Stimulated activated effector memory CD8-positive, alpha-beta T cell treated with anti-CD3 and anti-CD28 coated beads, Interleukin-12 subunit alpha, Interleukin-12 subunit beta, amount 100 ng/mL, for 72 hours (primary cell): ENCODE measurements around the gene TTI1.

Experiments used
- ATAC-seq: fragments of 150-1000 bp; cut with Tn5 transposase; 2 replicates; pipeline ENCODE4 v1.10.0; 2021
- DNase-seq, 2 donors: peaks; one replicate each; pipeline ENCODE4 v3.0.0; 2021 to 2022; ENCODE audit warnings: low spot score in 2 of 2
- H3K27ac Mint-ChIP-seq: one replicate; pipeline ENCODE4 v1.8.0; 2022; ENCODE audit warnings: mild to moderate bottlenecking, mixed read lengths
- H3K36me3 Mint-ChIP-seq: one replicate; pipeline ENCODE4 v1.8.0; 2022; ENCODE audit warnings: mild to moderate bottlenecking, mixed read lengths
- H3K4me1 Mint-ChIP-seq: one replicate; pipeline ENCODE4 v1.8.0; 2022; ENCODE audit warnings: mixed read lengths
- H3K4me3 Mint-ChIP-seq: one replicate; pipeline ENCODE4 v1.8.0; 2022; ENCODE audit warnings: mild to moderate bottlenecking, mixed read lengths
- H3K9me3 Mint-ChIP-seq: one replicate; pipeline ENCODE4 v1.8.0; 2022; ENCODE audit warnings: mixed read lengths

TTI1 gene

GRCh38 chr20:37956107-37956585 is 77.1 kb downstream of the TTI1 start:
- Mint-ChIP-seq H3K36me3 (no peaks in the 10 kb centered on the region), H3K9me3 (no peaks in the 10 kb centered on the region), H3K4me3 (no peak overlapping the region), H3K4me1 (no peaks in the 10 kb centered on the region), H3K27ac (no peak overlapping the region)
- no peak for ATAC-seq
- no peak for DNase-seq

GRCh38 chr20:37955511-37955910 is 77.7 kb downstream of the TTI1 start:
- H3K4me1 Mint-ChIP-seq = no peaks in the 10 kb centered on the region
- no peaks in the 10 kb centered on the region for H3K9me3 Mint-ChIP-seq
- ATAC-seq = no peak
- H3K36me3 Mint-ChIP-seq = no peaks in the 10 kb centered on the region
- H3K4me3 Mint-ChIP-seq = no peak overlapping the region
- H3K27ac Mint-ChIP-seq = no peak overlapping the region
- no peak for DNase-seq

- DNase-seq (no peak), ATAC-seq (no peak)
- Mint-ChIP-seq H3K4me3 (no peak overlapping the region), H3K27ac (no peak overlapping the region), H3K4me1 (no peaks in the 10 kb centered on the region), H3K36me3 (no peaks in the 10 kb centered on the region), H3K9me3 (no peaks in the 10 kb centered on the region)
Measured at GRCh38 chr20:37954626-37955025, 78.6 kb downstream of the TTI1 start.

GRCh38 chr20:37954190-37954589 is 79.1 kb downstream of the TTI1 start:
- Mint-ChIP-seq H3K27ac (no peak overlapping the region), H3K4me3 (no peak overlapping the region), H3K4me1 (no peaks in the 10 kb centered on the region), H3K9me3 (no peaks in the 10 kb centered on the region), H3K36me3 (no peaks in the 10 kb centered on the region)
- no peak for DNase-seq
- no peak for ATAC-seq

GRCh38 chr20:37948956-37949355 is 84.3 kb downstream of the TTI1 start:
- no peak overlapping the region for H3K4me3 Mint-ChIP-seq
- no peaks in the 10 kb centered on the region for H3K4me1 Mint-ChIP-seq
- no peak overlapping the region for H3K27ac Mint-ChIP-seq
- no peaks in the 10 kb centered on the region for H3K36me3 Mint-ChIP-seq
- ATAC-seq = no peak
- no peak for DNase-seq
- peaks cover 2% of the 10 kb centered on the region for H3K9me3 Mint-ChIP-seq

- Mint-ChIP-seq H3K4me1 (no peaks in the 10 kb centered on the region), H3K27ac (no peak overlapping the region), H3K36me3 (no peaks in the 10 kb centered on the region), H3K9me3 (peaks cover 2% of the 10 kb centered on the region), H3K4me3 (no peak overlapping the region)
- DNase-seq (no peak), ATAC-seq (no peak)
Measured at GRCh38 chr20:37947943-37948342, 85.3 kb downstream of the TTI1 start.

GRCh38 chr20:37946946-37947345 is 86.3 kb downstream of the TTI1 start:
- Mint-ChIP-seq H3K4me3 (no peak overlapping the region), H3K36me3 (no peaks in the 10 kb centered on the region), H3K9me3 (peaks cover 2% of the 10 kb centered on the region), H3K27ac (no peak overlapping the region), H3K4me1 (no peaks in the 10 kb centered on the region)
- DNase-seq (no peak), ATAC-seq (no peak)

- ATAC-seq (no peak), DNase-seq (peak in 1 of 2 donors; percentile 30)
- H3K36me3 Mint-ChIP-seq = no peaks in the 10 kb centered on the region
- no peaks in the 10 kb centered on the region for H3K4me1 Mint-ChIP-seq
- peaks cover 2% of the 10 kb centered on the region for H3K9me3 Mint-ChIP-seq
- H3K27ac Mint-ChIP-seq = no peak overlapping the region
- H3K4me3 Mint-ChIP-seq = no peak overlapping the region
Measured at GRCh38 chr20:37945091-37945547, 88.1 kb downstream of the TTI1 start.

- Mint-ChIP-seq H3K27ac (no peak overlapping the region), H3K4me1 (no peaks in the 10 kb centered on the region), H3K9me3 (peaks cover 2% of the 10 kb centered on the region), H3K4me3 (no peak overlapping the region), H3K36me3 (no peaks in the 10 kb centered on the region)
- ATAC-seq = no peak
- peak in 1 of 2 donors; percentile 42 for DNase-seq
Measured at GRCh38 chr20:37944456-37944981, 88.7 kb downstream of the TTI1 start.

GRCh38 chr20:37943501-37944455 is 89.5 kb downstream of the TTI1 start:
- ATAC-seq (no peak), DNase-seq (peak in 1 of 2 donors; percentile 36)
- Mint-ChIP-seq H3K4me1 (no peaks in the 10 kb centered on the region), H3K36me3 (no peaks in the 10 kb centered on the region), H3K4me3 (no peak overlapping the region), H3K27ac (no peak overlapping the region), H3K9me3 (peaks cover 2% of the 10 kb centered on the region)

GRCh38 chr20:37943033-37943432 is 90.2 kb downstream of the TTI1 start:
- Mint-ChIP-seq H3K27ac (no peak overlapping the region), H3K4me1 (no peaks in the 10 kb centered on the region)
- ATAC-seq = no peak

GRCh38 chr20:37941992-37942391 is 91.3 kb downstream of the TTI1 start:
- no peaks in the 10 kb centered on the region for H3K4me1 Mint-ChIP-seq
- no peaks in the 10 kb centered on the region for H3K36me3 Mint-ChIP-seq
- no peak overlapping the region for H3K27ac Mint-ChIP-seq
- H3K4me3 Mint-ChIP-seq = no peak overlapping the region
- DNase-seq = no peak
- ATAC-seq = no peak
- H3K9me3 Mint-ChIP-seq = no peaks in the 10 kb centered on the region

More at GRCh38 chr20:37943033-37943432, 90.2 kb downstream of the TTI1 start:
- DNase-seq = peak in 1 of 2 donors; percentile 17
- H3K4me3 Mint-ChIP-seq = no peak overlapping the region
- H3K9me3 Mint-ChIP-seq = peaks cover 2% of the 10 kb centered on the region
- H3K36me3 Mint-ChIP-seq = no peaks in the 10 kb centered on the region

- H3K36me3 Mint-ChIP-seq = no peaks in the 10 kb centered on the region
- DNase-seq (no peak), ATAC-seq (no peak)
- no peaks in the 10 kb centered on the region for H3K9me3 Mint-ChIP-seq
- H3K4me1 Mint-ChIP-seq = no peaks in the 10 kb centered on the region
- H3K27ac Mint-ChIP-seq = no peak overlapping the region
- no peak overlapping the region for H3K4me3 Mint-ChIP-seq
Measured at GRCh38 chr20:37941332-37941731, 91.9 kb downstream of the TTI1 start.

- Mint-ChIP-seq H3K36me3 (no peaks in the 10 kb centered on the region), H3K27ac (no peak overlapping the region), H3K9me3 (no peaks in the 10 kb centered on the region), H3K4me3 (no peak overlapping the region), H3K4me1 (no peaks in the 10 kb centered on the region)
- DNase-seq = no peak
- no peak for ATAC-seq
Measured at GRCh38 chr20:37940858-37941257, 92.4 kb downstream of the TTI1 start.

GRCh38 chr20:37939701-37940560 is 93.3 kb downstream of the TTI1 start:
- H3K27ac Mint-ChIP-seq = no peak overlapping the region
- H3K36me3 Mint-ChIP-seq = no peaks in the 10 kb centered on the region
- ATAC-seq = no peak
- no peak for DNase-seq
- H3K9me3 Mint-ChIP-seq = no peaks in the 10 kb centered on the region
- H3K4me1 Mint-ChIP-seq = no peaks in the 10 kb centered on the region
- H3K4me3 Mint-ChIP-seq = no peak overlapping the region
